Activated T-helper 2 cell treated with anti-CD3 and anti-CD28 coated beads, Interferon-gamma antibody, Interleukin-2, Interleukin-4, amounts not matched to agents 10 μg/mL and 5 μg/mL and 100 μg/mL, durations not matched to agents 14 hours and 24 hours and 36 hours (primary cell): Measurements from ENCODE around the gene CYP26C1. TPM values are rescaled to one million over a fixed set of nuclear protein-coding genes. Genes with fewer than 3 reads are reported as not detected.
"Not testable (repeated sequence)": the region's sequence is repeated elsewhere in the genome, so short reads cannot be mapped to it uniquely, and the experiment has no call there.

ENCODE experiments used
- DNase-seq: peaks from one replicate; pipeline ENCODE4 v3.0.0; 2021; ENCODE audit warnings: low spot score
- H3K27ac Mint-ChIP-seq: one replicate; pipeline ENCODE4 v1.8.0; 2021; ENCODE audit warnings: mixed read lengths
- H3K27me3 Mint-ChIP-seq: one replicate; pipeline ENCODE4 v1.8.0; 2021; ENCODE audit warnings: low read depth, mixed read lengths
- H3K36me3 Mint-ChIP-seq: one replicate; pipeline ENCODE4 v1.8.0; 2021; ENCODE audit warnings: low read depth, mixed read lengths
- H3K4me1 Mint-ChIP-seq: one replicate; pipeline ENCODE4 v1.8.0; 2021; ENCODE audit warnings: low read depth, mixed read lengths
- H3K4me3 Mint-ChIP-seq: one replicate; pipeline ENCODE4 v1.8.0; 2021; ENCODE audit warnings: low read depth, mild to moderate bottlenecking, moderate library complexity, mixed read lengths
- H3K9me3 Mint-ChIP-seq: one replicate; pipeline ENCODE4 v1.8.0; 2021; ENCODE audit warnings: mixed read lengths
- intact Hi-C: fragments of 100-400 bp; cut with micrococcal nuclease; formaldehyde crosslinking; loops from one replicate; pipeline ENCODE4 v1.15.1; 2023
- total RNA-seq: library from RNA; stranded (reverse); gene quantifications from 2 replicates; pipeline ENCODE4 v1.2.3, GENCODE V29; 2022

The CYP26C1 gene
- total RNA-seq, 1 donor from 2014 or later: not detected

- intact Hi-C loops: no loop called here
- no peaks in the 10 kb centered on the region for H3K4me1 Mint-ChIP-seq
Observed at GRCh38 chr10:93087846-93088245, 27.2 kb downstream of the CYP26C1 start.

GRCh38 chr10:93088466-93088865, 27.9 kb downstream of the CYP26C1 start:
- Mint-ChIP-seq H3K9me3 (no peaks in the 10 kb centered on the region), H3K36me3 (no peaks in the 10 kb centered on the region), H3K27me3 (peaks cover 17% of the 10 kb centered on the region), H3K4me3 (no peak overlapping the region), H3K27ac (no peak overlapping the region), H3K4me1 (no peaks in the 10 kb centered on the region)
- DNase-seq: no peak
- intact Hi-C loops: no loop called here

More at GRCh38 chr10:93087846-93088245, 27.2 kb downstream of the CYP26C1 start:
- Mint-ChIP-seq H3K9me3 (no peaks in the 10 kb centered on the region), H3K36me3 (no peaks in the 10 kb centered on the region), H3K27ac (no peak overlapping the region), H3K27me3 (peaks cover 15% of the 10 kb centered on the region), H3K4me3 (no peak overlapping the region)
- no peak for DNase-seq

GRCh38 chr10:93090619-93091018, 30.0 kb downstream of the CYP26C1 start:
- Mint-ChIP-seq H3K4me1 (no peaks in the 10 kb centered on the region), H3K27ac (no peak overlapping the region), H3K27me3 (peaks cover 11% of the 10 kb centered on the region), H3K4me3 (no peak overlapping the region), H3K36me3 (no peaks in the 10 kb centered on the region), H3K9me3 (no peaks in the 10 kb centered on the region)
- intact Hi-C loops: no loop called here
- DNase-seq: no peak

GRCh38 chr10:93091960-93092359, 31.4 kb downstream of the CYP26C1 start:
- DNase-seq: no peak
- Mint-ChIP-seq H3K9me3 (no peaks in the 10 kb centered on the region), H3K4me1 (no peaks in the 10 kb centered on the region), H3K27me3 (peaks cover 9% of the 10 kb centered on the region), H3K36me3 (no peaks in the 10 kb centered on the region), H3K4me3 (no peak overlapping the region), H3K27ac (no peak overlapping the region)
- intact Hi-C loops: no loop called here

GRCh38 chr10:93095225-93095624, 34.6 kb downstream of the CYP26C1 start:
- Mint-ChIP-seq H3K36me3 (no peaks in the 10 kb centered on the region), H3K4me3 (no peak overlapping the region), H3K4me1 (no peaks in the 10 kb centered on the region), H3K27ac (no peak overlapping the region), H3K27me3 (peaks cover 3% of the 10 kb centered on the region), H3K9me3 (no peaks in the 10 kb centered on the region)
- DNase-seq: no peak
- intact Hi-C loops: no loop called here

GRCh38 chr10:93096901-93097300, 36.3 kb downstream of the CYP26C1 start:
- DNase-seq: no peak
- H3K36me3 Mint-ChIP-seq: no peaks in the 10 kb centered on the region
- H3K27me3 Mint-ChIP-seq: peaks cover 3% of the 10 kb centered on the region
- intact Hi-C loops: no loop called here
- H3K27ac Mint-ChIP-seq: no peak overlapping the region
- no peak overlapping the region for H3K4me3 Mint-ChIP-seq
- H3K4me1 Mint-ChIP-seq: no peaks in the 10 kb centered on the region
- no peaks in the 10 kb centered on the region for H3K9me3 Mint-ChIP-seq

- no peaks in the 10 kb centered on the region for H3K4me1 Mint-ChIP-seq
- intact Hi-C loops: no loop called here
- H3K9me3 Mint-ChIP-seq: no peaks in the 10 kb centered on the region
- H3K27ac Mint-ChIP-seq: no peak overlapping the region
- peaks cover 3% of the 10 kb centered on the region for H3K27me3 Mint-ChIP-seq
- no peak overlapping the region for H3K4me3 Mint-ChIP-seq
- DNase-seq: no peak
- no peaks in the 10 kb centered on the region for H3K36me3 Mint-ChIP-seq
Observed at GRCh38 chr10:93097386-93097785, 36.8 kb downstream of the CYP26C1 start.

GRCh38 chr10:93098816-93099215, 38.2 kb downstream of the CYP26C1 start:
- intact Hi-C loops: no loop called here
- Mint-ChIP-seq H3K4me1 (no peaks in the 10 kb centered on the region), H3K9me3 (no peaks in the 10 kb centered on the region), H3K27ac (no peak overlapping the region), H3K27me3 (peaks cover 3% of the 10 kb centered on the region), H3K36me3 (no peaks in the 10 kb centered on the region), H3K4me3 (no peak overlapping the region)
- DNase-seq: no peak

- no peaks in the 10 kb centered on the region for H3K9me3 Mint-ChIP-seq
- DNase-seq: no peak
- no peak overlapping the region for H3K4me3 Mint-ChIP-seq
- no peaks in the 10 kb centered on the region for H3K4me1 Mint-ChIP-seq
- intact Hi-C loops: no loop called here
- H3K27me3 Mint-ChIP-seq: peaks cover 3% of the 10 kb centered on the region
- no peaks in the 10 kb centered on the region for H3K36me3 Mint-ChIP-seq
- H3K27ac Mint-ChIP-seq: no peak overlapping the region
Observed at GRCh38 chr10:93099670-93100069, 39.1 kb downstream of the CYP26C1 start.

GRCh38 chr10:93101148-93101547, 40.5 kb downstream of the CYP26C1 start:
- H3K27me3 Mint-ChIP-seq, H3K4me1 Mint-ChIP-seq, intact Hi-C loops, H3K9me3 Mint-ChIP-seq, H3K4me3 Mint-ChIP-seq, H3K36me3 Mint-ChIP-seq, H3K27ac Mint-ChIP-seq, DNase-seq: not testable (repeated sequence)

- Mint-ChIP-seq H3K4me1 (no peaks in the 10 kb centered on the region), H3K27ac (no peak overlapping the region), H3K27me3 (peaks cover 3% of the 10 kb centered on the region), H3K4me3 (no peak overlapping the region), H3K9me3 (no peaks in the 10 kb centered on the region), H3K36me3 (no peaks in the 10 kb centered on the region)
- DNase-seq: no peak
- intact Hi-C loops: no loop called here
Observed at GRCh38 chr10:93103953-93104352, 43.4 kb downstream of the CYP26C1 start.

GRCh38 chr10:93106631-93107072, 46.1 kb downstream of the CYP26C1 start:
- H3K27me3 Mint-ChIP-seq: peaks cover 7% of the 10 kb centered on the region
- H3K9me3 Mint-ChIP-seq: no peaks in the 10 kb centered on the region
- no peak overlapping the region for H3K27ac Mint-ChIP-seq
- intact Hi-C loops: no loop called here
- H3K4me1 Mint-ChIP-seq: no peaks in the 10 kb centered on the region
- H3K4me3 Mint-ChIP-seq: no peak overlapping the region
- H3K36me3 Mint-ChIP-seq: no peaks in the 10 kb centered on the region
- no peak for DNase-seq

- no peak for DNase-seq
- Mint-ChIP-seq H3K36me3 (no peaks in the 10 kb centered on the region), H3K27ac (no peak overlapping the region), H3K9me3 (no peaks in the 10 kb centered on the region), H3K4me1 (no peaks in the 10 kb centered on the region), H3K4me3 (no peak overlapping the region), H3K27me3 (peaks cover 19% of the 10 kb centered on the region)
- intact Hi-C loops: no loop called here
Observed at GRCh38 chr10:93110472-93111146, 50.0 kb downstream of the CYP26C1 start.

- no peaks in the 10 kb centered on the region for H3K9me3 Mint-ChIP-seq
- intact Hi-C loops: no loop called here
- H3K4me3 Mint-ChIP-seq: no peak overlapping the region
- H3K27me3 Mint-ChIP-seq: peaks cover 19% of the 10 kb centered on the region
- no peaks in the 10 kb centered on the region for H3K4me1 Mint-ChIP-seq
- no peak for DNase-seq
- H3K27ac Mint-ChIP-seq: no peak overlapping the region
- H3K36me3 Mint-ChIP-seq: no peaks in the 10 kb centered on the region
Observed at GRCh38 chr10:93113042-93113441, 52.4 kb downstream of the CYP26C1 start.
